Mesendoderm (in vitro differentiated cells): Measurements from ENCODE around the gene THAP8. TPM values are rescaled to one million over a fixed set of nuclear protein-coding genes. Genes with fewer than 3 reads are reported as not detected.

Experiments used
- DNase-seq: peaks from one replicate; pipeline ENCODE4 v3.0.0; 2013
- H2AK5ac ChIP-seq: 2 replicates; pipeline ENCODE4 v1.6.1; 2013; ENCODE audit warnings: low read length, inconsistent platforms
- H2BK120ac ChIP-seq: 2 replicates; pipeline ENCODE4 v1.6.1; 2013; ENCODE audit warnings: low read depth, mild to moderate bottlenecking, low read length, moderate library complexity, mixed read lengths
- H2BK15ac ChIP-seq: replicated peaks from 2 replicates; pipeline ENCODE4 v1.6.1; 2013; ENCODE audit warnings: low read depth, mild to moderate bottlenecking, moderate library complexity
- H2BK5ac ChIP-seq: 2 replicates; pipeline ENCODE4 v1.6.1; 2013; ENCODE audit warnings: low read length, inconsistent platforms
- H3K18ac ChIP-seq: 2 replicates; pipeline ENCODE4 v1.6.1; 2013; ENCODE audit warnings: mild to moderate bottlenecking, low read length, mixed read lengths
- H3K23ac ChIP-seq: one replicate; pipeline ENCODE4 v1.6.1; 2013; ENCODE audit warnings: low read length
- H3K27ac ChIP-seq: 2 replicates; pipeline ENCODE4 v1.5.1; 2013; ENCODE audit warnings: low read depth, mild to moderate bottlenecking, inconsistent platforms, low read length, moderate library complexity
- H3K27me3 ChIP-seq: 2 replicates; pipeline ENCODE4 v1.6.1; 2013; ENCODE audit warnings: low read length, control low read depth, mild to moderate bottlenecking, inconsistent platforms; ENCODE audit not compliant: insufficient read depth, poor library complexity
- H3K36me3 ChIP-seq: 2 replicates; pipeline ENCODE4 v1.6.1; 2013; ENCODE audit warnings: low read length, inconsistent platforms; ENCODE audit not compliant: control insufficient read depth, insufficient read depth
- H3K4ac ChIP-seq: one replicate; pipeline ENCODE4 v1.6.1; 2013; ENCODE audit warnings: low read depth, mild to moderate bottlenecking, low read length, moderate library complexity
- H3K4me1 ChIP-seq: 2 replicates; pipeline ENCODE4 v1.6.1; 2013; ENCODE audit warnings: low read depth, low read length, inconsistent platforms; ENCODE audit not compliant: control insufficient read depth
- H3K4me2 ChIP-seq: 2 replicates; pipeline ENCODE4 v1.6.1; 2013; ENCODE audit warnings: low read length
- H3K4me3 ChIP-seq: 2 replicates; pipeline ENCODE4 v1.5.1; 2013; ENCODE audit warnings: mild to moderate bottlenecking, low read length
- H3K56ac ChIP-seq: one replicate; pipeline ENCODE4 v1.6.1; 2013; ENCODE audit warnings: low read length
- H3K79me1 ChIP-seq: 2 replicates; pipeline ENCODE4 v1.6.1; 2013; ENCODE audit warnings: low read length, inconsistent platforms
- H3K79me2 ChIP-seq: 2 replicates; pipeline ENCODE4 v1.6.1; 2013; ENCODE audit warnings: mild to moderate bottlenecking, low read length; ENCODE audit not compliant: control insufficient read depth, insufficient read depth
- H3K9ac ChIP-seq: 2 replicates; pipeline ENCODE4 v1.6.1; 2013; ENCODE audit warnings: low read length, inconsistent platforms
- H4K5ac ChIP-seq: one replicate; pipeline ENCODE4 v1.6.1; 2013; ENCODE audit warnings: low read length
- H4K8ac ChIP-seq: one replicate; pipeline ENCODE4 v1.6.1; 2013; ENCODE audit warnings: low read depth, mild to moderate bottlenecking, control low read depth, low read length, moderate library complexity
- WGBS: extraction: QIAGEN DNeasy Blood & Tissue Kit; methylation state at CpG from one replicate; pipeline ENCODE4 v1.1.7; 2013; ENCODE audit warnings: low lambda C conversion rate, missing lambda C conversion rate; ENCODE audit not compliant: insufficient coverage; ENCODE audit errors: extremely low coverage; 5-methylcytosine and 5-hydroxymethylcytosine counted together
- polyA plus RNA-seq, 2 experiments: library from polyadenylated mRNA; stranded (reverse); fragments of 200-250 nt; gene quantifications; one replicate each; pipeline ENCODE4 v1.2.3, GENCODE V29; 2013

THAP8 gene, protein sequence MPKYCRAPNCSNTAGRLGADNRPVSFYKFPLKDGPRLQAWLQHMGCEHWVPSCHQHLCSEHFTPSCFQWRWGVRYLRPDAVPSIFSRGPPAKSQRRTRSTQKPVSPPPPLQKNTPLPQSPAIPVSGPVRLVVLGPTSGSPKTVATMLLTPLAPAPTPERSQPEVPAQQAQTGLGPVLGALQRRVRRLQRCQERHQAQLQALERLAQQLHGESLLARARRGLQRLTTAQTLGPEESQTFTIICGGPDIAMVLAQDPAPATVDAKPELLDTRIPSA
- 2.2 TPM for polyA plus RNA-seq (2013, experiment 1 of 2)
- polyA plus RNA-seq (2013, experiment 2 of 2), result 2.1 TPM

DNA sequence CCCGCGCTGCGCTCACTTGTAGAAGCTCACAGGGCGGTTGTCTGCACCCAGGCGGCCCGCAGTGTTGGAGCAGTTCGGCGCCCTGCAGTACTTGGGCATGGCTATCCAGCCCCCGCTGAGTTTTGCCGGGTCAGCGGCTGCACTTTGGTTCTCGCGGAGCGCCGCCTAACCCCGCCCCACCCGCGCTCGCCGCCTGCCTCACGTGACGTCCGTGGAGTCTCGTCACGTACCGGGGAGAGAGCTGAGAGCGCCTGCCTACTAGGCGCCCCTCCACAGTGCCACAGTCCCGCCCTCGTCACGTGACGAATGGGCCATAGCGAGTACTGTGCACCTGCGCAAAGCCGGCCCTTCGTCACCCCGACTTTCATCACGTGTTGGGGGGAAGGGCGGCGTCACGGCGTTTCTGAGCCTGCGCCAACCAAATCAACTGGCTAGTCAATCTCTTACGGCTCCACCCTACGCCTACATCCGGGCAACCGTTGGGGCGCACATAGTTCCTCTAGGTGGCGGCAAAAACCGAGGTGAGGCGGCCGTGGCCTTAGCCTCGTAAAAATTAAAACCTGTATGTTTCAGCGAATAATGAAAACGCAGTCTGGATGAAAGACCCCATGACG lies at the start of gene THAP8:
Gene THAP8, minus strand, starts transcription at position 167 of the 614 bp plus-strand sequence. Its CDS starts 68 bp downstream, at position 99.
- H3K23ac ChIP-seq, result no peak within 1 kb of the TSS
- H4K8ac ChIP-seq, result no peak within 1 kb of the TSS
- no peak within 1 kb of the TSS for H2BK120ac ChIP-seq
- H3K9ac ChIP-seq, result peak within 1 kb of the TSS; percentile 88
- H4K5ac ChIP-seq, result no peak within 1 kb of the TSS
- H3K18ac ChIP-seq, result no peak within 1 kb of the TSS
- H3K79me2 ChIP-seq, result peaks cover 20% of the 10 kb centered on the region
- H3K4me3 ChIP-seq, result peak within 1 kb of the TSS; percentile 76
- H3K4me1 ChIP-seq, result peaks cover 8% of the 10 kb centered on the region
- no CpG with 5 or more reads among the region's 56 CpGs for WGBS
- H3K4ac ChIP-seq, result no peak within 1 kb of the TSS
- H3K27ac ChIP-seq, result peak within 1 kb of the TSS; percentile 91
- H3K4me2 ChIP-seq, result peak within 1 kb of the TSS; percentile 94
- H3K79me1 ChIP-seq, result peaks cover 9% of the 10 kb centered on the region
- peak within 1 kb of the TSS; percentile 56 for H2BK5ac ChIP-seq
- DNase-seq, result peak; percentile 99
- H2AK5ac ChIP-seq, result peak within 1 kb of the TSS; percentile 80
- H2BK15ac ChIP-seq, result no peak within 1 kb of the TSS
- H3K56ac ChIP-seq, result peak within 1 kb of the TSS; percentile 95
- no peaks in the 10 kb centered on the region for H3K36me3 ChIP-seq
- H3K27me3 ChIP-seq, result no peaks in the 10 kb centered on the region

DNA sequence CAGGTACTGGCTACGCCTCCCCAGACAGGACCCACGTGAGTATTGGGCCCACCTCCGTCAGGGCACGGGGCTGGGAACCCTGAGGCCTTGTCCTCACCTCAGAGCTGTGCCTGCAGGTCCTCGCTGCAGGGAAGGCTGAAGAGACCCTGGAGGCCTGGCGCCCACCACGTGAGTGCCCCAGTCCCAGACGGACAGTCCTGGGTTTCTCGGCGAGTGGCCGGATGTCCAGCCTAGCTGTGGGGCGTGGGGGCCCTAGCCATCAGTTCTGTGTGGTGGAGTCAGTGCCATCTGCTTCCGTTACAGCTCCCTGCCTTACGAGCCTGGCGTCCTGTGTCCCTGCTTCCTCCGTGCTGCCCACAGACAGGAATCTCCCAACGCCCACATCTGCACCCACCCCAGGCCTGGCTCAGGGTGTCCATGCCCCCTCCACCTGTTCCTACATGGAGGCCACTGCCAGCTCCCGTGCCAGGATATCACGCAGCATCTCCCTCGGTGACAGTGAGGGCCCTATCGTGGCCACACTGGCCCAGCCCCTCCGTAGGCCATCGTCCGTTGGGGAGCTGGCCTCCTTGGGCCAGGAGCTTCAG lies 49.0 kb upstream of the THAP8 start:
- Histone ChIP-seq H3K4me3 (no peak overlapping the region), H3K9ac (no peak overlapping the region), H3K56ac (no peak overlapping the region), H3K79me1 (no peaks in the 10 kb centered on the region), H3K79me2 (no peaks in the 10 kb centered on the region), H3K4ac (no peak overlapping the region), H3K27ac (no peak overlapping the region), H3K4me2 (no peak overlapping the region), H2BK120ac (no peak overlapping the region), H2BK5ac (no peak overlapping the region), H3K18ac (no peak overlapping the region), H3K23ac (no peak overlapping the region), H2AK5ac (no peak overlapping the region), H4K5ac (no peak overlapping the region), H3K27me3 (no peaks in the 10 kb centered on the region), H3K36me3 (peaks cover 6% of the 10 kb centered on the region), H2BK15ac (no peak overlapping the region), H4K8ac (no peak overlapping the region), H3K4me1 (no peaks in the 10 kb centered on the region)
- DNase-seq, result no peak
- WGBS, result no CpG with 5 or more reads among the region's 24 CpGs

DNA sequence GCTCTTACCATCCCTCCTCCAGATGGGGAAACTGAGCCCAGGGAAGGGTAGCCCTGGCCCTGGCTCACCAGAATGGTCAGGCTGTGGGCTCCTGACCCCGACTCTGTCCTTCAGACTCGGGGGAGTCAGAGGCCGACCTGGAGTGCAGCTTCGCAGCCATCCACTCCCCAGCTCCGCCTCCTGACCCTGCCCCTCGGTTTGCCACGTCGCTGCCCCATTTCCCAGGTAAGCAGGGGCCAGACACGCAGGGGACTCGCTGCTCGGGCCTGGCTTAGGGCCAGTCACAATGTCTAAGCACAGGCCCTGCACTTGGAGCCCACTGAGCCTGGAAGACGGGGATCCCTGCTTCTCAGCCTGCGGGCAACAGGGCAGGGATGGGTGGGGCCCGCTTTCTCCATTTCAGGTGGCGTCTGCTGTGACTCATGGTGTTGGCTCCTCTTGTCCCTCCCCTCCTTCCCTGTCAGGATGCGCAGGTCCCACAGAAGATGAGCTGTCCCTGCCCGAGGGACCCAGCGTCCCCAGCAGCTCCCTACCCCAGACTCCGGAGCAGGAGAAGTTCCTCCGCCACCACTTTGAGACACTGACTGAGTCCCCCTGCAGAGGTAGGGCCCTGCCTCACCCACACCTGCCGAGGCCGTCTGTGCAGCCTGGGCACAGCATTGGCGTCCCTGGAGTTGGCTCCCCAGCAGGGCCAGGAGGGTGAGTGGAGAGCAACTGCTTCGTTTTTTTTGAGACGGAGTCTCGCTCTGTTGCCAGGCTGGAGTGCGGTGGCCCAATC lies 47.7 kb upstream of the THAP8 start:
- WGBS, result no CpG with 5 or more reads among the region's 27 CpGs

DNA sequence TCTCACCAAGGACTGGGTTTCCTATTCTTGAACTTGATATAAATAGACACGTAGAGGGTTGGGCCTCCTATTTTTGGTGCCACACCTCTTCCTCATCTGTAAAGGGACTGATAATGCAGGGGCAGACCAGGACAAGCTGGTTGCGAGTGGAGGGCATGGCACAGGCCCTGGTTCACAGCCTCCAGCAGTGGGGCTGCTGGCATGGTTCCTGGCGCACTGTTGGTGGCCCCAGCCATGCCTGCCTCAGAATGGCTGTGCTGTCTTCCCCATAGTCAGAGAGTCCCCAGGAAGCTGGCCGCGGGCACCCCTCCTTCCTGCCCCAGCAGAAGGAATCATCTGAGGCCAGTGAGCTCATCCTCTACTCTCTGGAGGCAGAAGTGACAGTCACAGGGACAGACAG lies 46.4 kb upstream of the THAP8 start:
- Histone ChIP-seq H4K8ac (no peak overlapping the region), H4K5ac (no peak overlapping the region), H3K4me1 (no peaks in the 10 kb centered on the region), H2BK120ac (no peak overlapping the region), H2AK5ac (no peak overlapping the region), H3K4me2 (no peak overlapping the region), H3K79me2 (no peaks in the 10 kb centered on the region), H3K36me3 (peaks cover 6% of the 10 kb centered on the region), H3K79me1 (no peaks in the 10 kb centered on the region), H2BK15ac (no peak overlapping the region), H3K56ac (no peak overlapping the region), H2BK5ac (no peak overlapping the region), H3K9ac (no peak overlapping the region), H3K27ac (no peak overlapping the region), H3K18ac (no peak overlapping the region), H3K23ac (no peak overlapping the region), H3K27me3 (no peaks in the 10 kb centered on the region), H3K4ac (no peak overlapping the region), H3K4me3 (no peak overlapping the region)
- no peak for DNase-seq
- no CpG with 5 or more reads among the region's 5 CpGs for WGBS

More for the DNA sequence above, 47.7 kb upstream of the THAP8 start:
- no peak overlapping the region for H2BK5ac ChIP-seq
- no peak for DNase-seq
- no peak overlapping the region for H3K18ac ChIP-seq
- H4K5ac ChIP-seq, result no peak overlapping the region
- no peaks in the 10 kb centered on the region for H3K27me3 ChIP-seq
- H3K79me1 ChIP-seq, result no peaks in the 10 kb centered on the region
- H3K79me2 ChIP-seq, result no peaks in the 10 kb centered on the region
- no peak overlapping the region for H3K4ac ChIP-seq
- H3K9ac ChIP-seq, result no peak overlapping the region
- H3K36me3 ChIP-seq, result peaks cover 6% of the 10 kb centered on the region
- H2BK15ac ChIP-seq, result no peak overlapping the region
- H3K4me2 ChIP-seq, result no peak overlapping the region
- no peak overlapping the region for H2AK5ac ChIP-seq
- H2BK120ac ChIP-seq, result no peak overlapping the region
- no peak overlapping the region for H3K4me3 ChIP-seq
- H3K27ac ChIP-seq, result no peak overlapping the region
- H3K4me1 ChIP-seq, result no peaks in the 10 kb centered on the region
- H3K56ac ChIP-seq, result no peak overlapping the region
- H4K8ac ChIP-seq, result no peak overlapping the region
- H3K23ac ChIP-seq, result no peak overlapping the region

DNA sequence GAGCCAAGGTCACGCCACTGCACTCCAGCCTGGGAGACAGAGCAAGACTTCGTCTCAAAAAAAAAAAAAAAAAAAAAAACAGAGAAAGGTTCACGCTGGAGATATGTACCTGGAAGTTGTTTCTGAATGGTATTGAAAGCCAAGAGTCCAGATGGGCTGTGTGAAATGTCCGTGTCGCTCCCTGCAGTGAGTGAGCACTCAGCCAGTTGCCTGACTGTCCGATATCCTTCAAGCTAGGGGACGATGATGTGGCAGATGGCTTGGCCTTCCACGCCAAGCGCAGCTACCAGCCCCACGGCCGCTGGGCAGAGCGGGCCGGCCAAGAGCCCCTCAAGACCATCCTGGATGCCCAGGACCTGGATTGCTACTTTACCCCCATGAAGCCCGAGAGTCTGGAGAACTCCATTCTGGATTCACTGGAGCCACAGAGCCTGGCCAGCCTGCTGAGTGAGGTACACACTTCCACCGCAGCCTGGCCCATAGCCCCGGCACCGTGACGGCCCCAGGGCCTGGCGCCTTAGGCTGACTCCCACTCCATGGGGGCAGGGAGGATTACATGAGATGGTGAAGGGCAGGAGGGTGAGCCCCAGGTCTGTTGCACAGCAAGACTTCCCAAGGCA lies 45.2 kb upstream of the THAP8 start:
- no peak overlapping the region for H2BK120ac ChIP-seq
- no peak overlapping the region for H2BK5ac ChIP-seq
- no peak overlapping the region for H4K8ac ChIP-seq
- H3K79me1 ChIP-seq, result no peaks in the 10 kb centered on the region
- H3K23ac ChIP-seq, result no peak overlapping the region
- H3K9ac ChIP-seq, result no peak overlapping the region
- H3K18ac ChIP-seq, result no peak overlapping the region
- H3K36me3 ChIP-seq, result peaks cover 6% of the 10 kb centered on the region
- no peaks in the 10 kb centered on the region for H3K27me3 ChIP-seq
- no peak overlapping the region for H4K5ac ChIP-seq
- no peaks in the 10 kb centered on the region for H3K4me1 ChIP-seq
- no peak overlapping the region for H3K27ac ChIP-seq
- DNase-seq, result no peak
- no peak overlapping the region for H3K4ac ChIP-seq
- no CpG with 5 or more reads among the region's 19 CpGs for WGBS
- no peak overlapping the region for H3K4me2 ChIP-seq
- H3K4me3 ChIP-seq, result no peak overlapping the region
- H3K56ac ChIP-seq, result no peak overlapping the region
- H2AK5ac ChIP-seq, result no peak overlapping the region
- no peaks in the 10 kb centered on the region for H3K79me2 ChIP-seq
- H2BK15ac ChIP-seq, result no peak overlapping the region
